Parathyroid adenoma (tissue), 2 donors: Measurements from ENCODE around the gene FAM171A2.

Experiments
- H2AFZ ChIP-seq: fragments of 300-600 bp; sonication (generic); one replicate; pipeline ENCODE4 v1.7.0; 2017; ENCODE audit warnings: antibody characterized with exemption, mild to moderate bottlenecking
- H3K27ac ChIP-seq: fragments of 300-600 bp; sonication (generic); one replicate; pipeline ENCODE4 v1.7.0; 2017
- H3K27me3 ChIP-seq: fragments of 300-600 bp; sonication (generic); one replicate; pipeline ENCODE4 v1.7.0; 2017; ENCODE audit warnings: low read length; ENCODE audit not compliant: control insufficient read depth, insufficient read depth
- H3K36me3 ChIP-seq: fragments of 300-600 bp; sonication (generic); one replicate; pipeline ENCODE4 v1.7.0; 2017; ENCODE audit warnings: low read length; ENCODE audit not compliant: control insufficient read depth, insufficient read depth
- H3K4me1 ChIP-seq: fragments of 300-600 bp; sonication (generic); one replicate; pipeline ENCODE4 v1.7.0; 2017; ENCODE audit warnings: control low read depth
- H3K4me2 ChIP-seq: fragments of 300-600 bp; sonication (generic); one replicate; pipeline ENCODE4 v1.7.0; 2017; ENCODE audit warnings: low read length
- H3K4me3 ChIP-seq: fragments of 300-600 bp; sonication (generic); one replicate; pipeline ENCODE4 v1.7.0; 2017; ENCODE audit warnings: low read depth, low read length
- H3K79me2 ChIP-seq: fragments of 300-600 bp; sonication (generic); one replicate; pipeline ENCODE4 v1.7.0; 2017; ENCODE audit warnings: control low read depth
- H3K9ac ChIP-seq: fragments of 300-600 bp; sonication (generic); one replicate; pipeline ENCODE4 v1.7.0; 2017; ENCODE audit warnings: mild to moderate bottlenecking
- H3K9me3 ChIP-seq: fragments of 300-600 bp; sonication (generic); one replicate; pipeline ENCODE4 v1.7.0; 2017; ENCODE audit warnings: low read length; ENCODE audit not compliant: control insufficient read depth
- CTCF ChIP-seq: fragments of 300-600 bp; sonication (generic); IDR thresholded peaks from one replicate; pipeline ENCODE4 v1.7.0; 2017; ENCODE audit warnings: antibody characterized with exemption, mild to moderate bottlenecking
- donor health status: primary hyperparathyroidism.

The FAM171A2 gene

GRCh38 chr17:44323359-44324091, 40.1 kb downstream of the FAM171A2 start:
- no peaks in the 10 kb centered on the region for H3K9me3 ChIP-seq
- H3K4me2 ChIP-seq = peak overlapping the region; percentile 92
- H3K79me2 ChIP-seq = peaks cover 9% of the 10 kb centered on the region
- peak overlapping the region; percentile 90 for H3K27ac ChIP-seq
- H3K27me3 ChIP-seq = no peaks in the 10 kb centered on the region
- H3K4me3 ChIP-seq = peak overlapping the region; percentile 96
- peak overlapping the region; percentile 78 for H2AFZ ChIP-seq
- no peak for TF ChIP-seq CTCF
- H3K4me1 ChIP-seq = peaks cover 9% of the 10 kb centered on the region
- H3K9ac ChIP-seq = peak overlapping the region; percentile 38
- H3K36me3 ChIP-seq = no peaks in the 10 kb centered on the region

DNA sequence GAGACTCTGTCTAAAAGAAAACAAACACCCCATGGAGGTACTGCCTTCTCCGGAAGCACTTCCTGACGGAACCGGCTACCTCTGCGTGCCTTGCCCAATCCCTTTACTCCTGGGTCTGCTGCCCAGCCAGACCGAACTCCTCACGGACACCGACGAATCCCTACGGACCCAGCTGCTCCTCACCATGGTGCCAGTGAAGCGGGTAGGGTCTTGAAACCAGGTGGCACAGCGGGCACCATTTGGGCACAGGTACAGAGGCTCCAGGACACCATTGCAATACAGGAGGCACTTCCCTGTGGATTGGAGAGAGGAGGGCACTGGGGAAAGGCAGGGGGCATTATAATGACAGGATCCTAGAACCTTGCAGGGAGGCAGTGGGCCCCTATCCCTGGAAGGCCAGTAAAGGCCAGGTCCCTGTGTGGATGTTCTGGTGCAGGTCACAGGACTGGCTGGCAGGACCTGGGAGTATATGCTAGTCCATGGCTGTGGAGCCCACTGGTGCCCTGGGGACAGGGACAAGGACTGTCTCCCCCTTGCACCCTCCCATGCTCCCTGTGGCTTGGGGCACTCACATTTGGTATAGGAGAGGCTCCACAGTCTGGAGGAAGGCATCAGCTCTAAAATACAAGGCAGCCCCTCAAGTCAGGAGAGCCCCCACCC, 41.3 kb downstream of the FAM171A2 start:
- Histone ChIP-seq H3K36me3 (no peaks in the 10 kb centered on the region), H2AFZ (no peak overlapping the region), H3K79me2 (peaks cover 9% of the 10 kb centered on the region), H3K9ac (no peak overlapping the region), H3K27me3 (no peaks in the 10 kb centered on the region), H3K4me3 (no peak overlapping the region), H3K4me2 (no peak overlapping the region), H3K4me1 (peaks cover 9% of the 10 kb centered on the region), H3K27ac (no peak overlapping the region), H3K9me3 (no peaks in the 10 kb centered on the region)
- TF ChIP-seq CTCF = no peak

- Histone ChIP-seq H3K27me3 (no peaks in the 10 kb centered on the region), H3K36me3 (no peaks in the 10 kb centered on the region), H3K27ac (no peak overlapping the region), H3K79me2 (peaks cover 9% of the 10 kb centered on the region), H2AFZ (no peak overlapping the region), H3K9ac (no peak overlapping the region), H3K4me2 (no peak overlapping the region), H3K4me3 (no peak overlapping the region), H3K4me1 (peaks cover 9% of the 10 kb centered on the region), H3K9me3 (no peaks in the 10 kb centered on the region)
- TF ChIP-seq CTCF = no peak
These were observed 42.2 kb downstream of the FAM171A2 start for GRCh38 chr17:44321246-44322120.

DNA sequence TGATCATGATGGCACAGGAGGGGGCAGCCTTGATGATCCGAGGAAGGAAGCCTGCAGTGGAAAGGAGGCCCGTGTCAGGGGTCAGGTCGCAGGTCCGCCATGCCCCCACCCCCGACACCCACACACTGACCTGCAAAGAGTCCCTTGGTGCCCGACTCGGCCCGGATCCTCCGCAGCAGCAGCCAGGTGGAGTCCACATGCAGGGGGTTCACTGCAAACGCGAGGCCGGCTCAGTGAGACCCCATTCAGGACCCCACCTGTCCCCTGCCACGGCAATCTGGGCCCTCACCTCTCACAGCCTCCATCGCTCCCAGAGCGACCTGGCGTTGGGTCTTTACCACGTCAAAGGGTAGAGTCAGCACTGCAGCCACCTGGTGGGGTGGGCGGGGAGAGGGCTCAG, 43.6 kb downstream of the FAM171A2 start:
- no peak overlapping the region for H3K4me2 ChIP-seq
- H3K9me3 ChIP-seq = no peaks in the 10 kb centered on the region
- H3K36me3 ChIP-seq = no peaks in the 10 kb centered on the region
- H3K9ac ChIP-seq = no peak overlapping the region
- peaks cover 9% of the 10 kb centered on the region for H3K79me2 ChIP-seq
- no peak overlapping the region for H3K4me3 ChIP-seq
- H3K27me3 ChIP-seq = no peaks in the 10 kb centered on the region
- no peak overlapping the region for H3K27ac ChIP-seq
- H2AFZ ChIP-seq = no peak overlapping the region
- H3K4me1 ChIP-seq = peaks cover 11% of the 10 kb centered on the region
- no peak for TF ChIP-seq CTCF
